ENCODE data around the gene NPC1.

NPC1 gene

DNA sequence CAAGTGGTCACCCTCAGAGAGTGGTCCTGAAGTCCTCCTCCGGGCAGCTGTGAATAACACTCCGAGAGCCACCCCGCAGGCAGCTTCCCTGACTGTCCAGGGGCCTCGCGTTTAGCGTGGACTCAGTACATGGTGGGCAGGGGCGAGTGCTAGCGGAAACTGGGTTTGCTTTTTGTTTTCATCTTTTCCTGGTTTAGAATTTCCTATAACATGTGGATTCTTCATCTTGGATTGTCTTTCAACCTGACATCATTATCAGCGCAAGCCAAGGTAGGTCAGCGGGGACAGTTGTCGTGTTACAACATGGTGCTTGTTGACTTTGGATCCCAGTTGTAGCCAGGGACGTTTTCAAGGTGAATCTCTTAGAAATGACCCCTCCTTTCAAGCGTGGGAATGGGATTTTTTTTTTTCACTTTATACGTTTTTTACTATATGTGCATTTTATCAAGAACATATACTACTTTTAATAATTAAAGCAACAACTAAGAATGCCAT is 62.0 kb downstream of the NPC1 start:
- Histone ChIP-seq H3K27ac (no peak overlapping the region), H3K4me3 (ENCODE audit: low read depth, low read length) (no peak overlapping the region), H3K36me3 (peaks cover 84% of the 10 kb centered on the region), H3K9me3 (ENCODE audit: severe bottlenecking) (no peaks in the 10 kb centered on the region), H3K27me3 (ENCODE audit: insufficient read depth, low read depth, severe bottlenecking) (no peaks in the 10 kb centered on the region)
- DNase-seq, result no peak
- TF ChIP-seq, protein P1, sequence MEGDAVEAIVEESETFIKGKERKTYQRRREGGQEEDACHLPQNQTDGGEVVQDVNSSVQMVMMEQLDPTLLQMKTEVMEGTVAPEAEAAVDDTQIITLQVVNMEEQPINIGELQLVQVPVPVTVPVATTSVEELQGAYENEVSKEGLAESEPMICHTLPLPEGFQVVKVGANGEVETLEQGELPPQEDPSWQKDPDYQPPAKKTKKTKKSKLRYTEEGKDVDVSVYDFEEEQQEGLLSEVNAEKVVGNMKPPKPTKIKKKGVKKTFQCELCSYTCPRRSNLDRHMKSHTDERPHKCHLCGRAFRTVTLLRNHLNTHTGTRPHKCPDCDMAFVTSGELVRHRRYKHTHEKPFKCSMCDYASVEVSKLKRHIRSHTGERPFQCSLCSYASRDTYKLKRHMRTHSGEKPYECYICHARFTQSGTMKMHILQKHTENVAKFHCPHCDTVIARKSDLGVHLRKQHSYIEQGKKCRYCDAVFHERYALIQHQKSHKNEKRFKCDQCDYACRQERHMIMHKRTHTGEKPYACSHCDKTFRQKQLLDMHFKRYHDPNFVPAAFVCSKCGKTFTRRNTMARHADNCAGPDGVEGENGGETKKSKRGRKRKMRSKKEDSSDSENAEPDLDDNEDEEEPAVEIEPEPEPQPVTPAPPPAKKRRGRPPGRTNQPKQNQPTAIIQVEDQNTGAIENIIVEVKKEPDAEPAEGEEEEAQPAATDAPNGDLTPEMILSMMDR (IDR thresholded peaks at IDR 0.05; ENCODE audit: low read depth, low read length), result no peak

DNA sequence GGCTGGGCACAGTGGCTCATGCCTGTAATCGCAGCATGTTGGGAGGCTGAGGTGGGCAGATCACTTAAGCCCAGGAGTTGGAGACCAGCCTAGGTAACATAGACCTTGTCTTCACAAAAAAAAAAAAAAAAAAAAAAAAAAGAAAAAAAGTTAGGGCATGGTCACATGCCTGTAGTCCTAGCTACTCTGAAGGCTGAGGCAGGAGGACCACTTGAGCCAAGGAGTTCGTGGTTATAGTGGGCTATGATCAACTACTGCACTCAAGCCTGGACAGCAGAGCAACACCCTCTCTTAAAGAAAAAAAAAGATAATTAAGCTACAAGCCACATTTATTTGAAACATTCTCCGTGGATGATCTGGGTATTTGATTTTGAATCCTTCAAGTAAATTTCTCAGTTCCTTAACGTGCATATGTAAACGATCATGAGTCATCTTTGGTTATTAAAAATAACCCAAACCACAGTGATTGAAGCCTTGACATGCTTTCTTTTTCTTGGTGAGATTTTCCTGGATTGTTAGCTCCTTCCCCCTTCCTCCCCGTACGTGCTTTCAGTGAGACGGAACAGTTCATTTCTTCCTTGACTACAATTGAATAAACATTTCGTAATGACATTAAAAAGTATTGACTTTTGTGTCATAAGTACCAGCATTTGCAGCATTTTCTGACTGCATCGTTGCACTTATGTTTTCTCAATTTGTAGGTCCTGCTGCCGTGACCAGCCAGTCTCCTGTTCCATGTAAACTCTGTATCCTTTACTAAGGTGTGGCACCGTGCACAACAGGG is 62.7 kb downstream of the NPC1 start:
- Histone ChIP-seq H3K36me3 (peaks cover 86% of the 10 kb centered on the region), H3K4me3 (ENCODE audit: low read depth, low read length) (no peak overlapping the region), H3K27ac (no peak overlapping the region), H3K27me3 (ENCODE audit: insufficient read depth, low read depth, severe bottlenecking) (no peaks in the 10 kb centered on the region), H3K9me3 (ENCODE audit: severe bottlenecking) (no peaks in the 10 kb centered on the region)
- DNase-seq, result no peak
- TF ChIP-seq, protein P1 (IDR thresholded peaks at IDR 0.05; ENCODE audit: low read depth, low read length), result no peak

DNA sequence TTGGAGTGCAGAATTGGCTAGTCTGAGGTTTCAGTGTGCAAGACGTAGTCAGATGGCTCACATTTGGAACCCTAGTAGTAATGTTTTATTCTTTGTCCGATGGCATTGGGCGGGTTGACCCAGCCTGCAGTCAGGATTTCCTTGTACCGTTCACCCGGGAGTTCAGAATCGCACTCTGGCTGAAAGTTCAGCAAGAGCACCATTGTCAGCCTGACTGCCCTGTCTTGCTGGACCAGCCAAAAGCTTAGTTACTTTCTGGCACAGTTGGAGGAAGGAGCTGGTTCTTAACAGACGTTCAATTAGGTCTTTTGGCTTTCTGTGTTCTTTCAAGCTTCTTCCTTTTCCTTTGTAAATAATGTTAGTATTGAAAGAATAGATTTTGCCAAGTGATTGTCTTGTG is 64.4 kb downstream of the NPC1 start:
- Histone ChIP-seq H3K9me3 (ENCODE audit: severe bottlenecking) (no peaks in the 10 kb centered on the region), H3K4me3 (ENCODE audit: low read depth, low read length) (no peak overlapping the region), H3K36me3 (peaks cover 80% of the 10 kb centered on the region), H3K27me3 (ENCODE audit: insufficient read depth, low read depth, severe bottlenecking) (no peaks in the 10 kb centered on the region), H3K27ac (no peak overlapping the region)
- DNase-seq, result no peak
- TF ChIP-seq, protein P1 (IDR thresholded peaks at IDR 0.05; ENCODE audit: low read depth, low read length), result no peak

DNA sequence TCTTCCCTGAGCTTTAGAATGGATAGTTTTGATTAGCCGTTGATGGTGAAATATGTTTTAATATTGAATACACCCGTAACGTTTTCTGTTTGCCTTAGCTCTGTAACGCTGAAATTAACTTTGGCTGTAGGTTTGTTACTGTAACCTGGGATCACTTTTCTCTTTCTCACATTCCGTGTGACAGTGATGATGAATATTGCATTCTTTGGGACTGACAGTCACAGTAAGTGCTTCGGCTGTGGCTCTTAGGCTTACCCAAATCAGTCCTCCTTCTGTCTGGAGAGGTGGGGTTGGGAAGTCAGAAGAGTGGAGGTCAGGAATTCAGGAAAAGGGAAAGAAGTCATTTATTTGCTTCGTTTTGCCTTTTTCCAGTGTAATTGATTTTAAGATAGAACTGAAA is 65.0 kb downstream of the NPC1 start:
- Histone ChIP-seq H3K27ac (no peak overlapping the region), H3K36me3 (peaks cover 79% of the 10 kb centered on the region), H3K9me3 (ENCODE audit: severe bottlenecking) (no peaks in the 10 kb centered on the region), H3K4me3 (ENCODE audit: low read depth, low read length) (no peak overlapping the region), H3K27me3 (ENCODE audit: insufficient read depth, low read depth, severe bottlenecking) (no peaks in the 10 kb centered on the region)
- TF ChIP-seq, protein P1 (IDR thresholded peaks at IDR 0.05; ENCODE audit: low read depth, low read length), result no peak
- DNase-seq, result no peak

DNA sequence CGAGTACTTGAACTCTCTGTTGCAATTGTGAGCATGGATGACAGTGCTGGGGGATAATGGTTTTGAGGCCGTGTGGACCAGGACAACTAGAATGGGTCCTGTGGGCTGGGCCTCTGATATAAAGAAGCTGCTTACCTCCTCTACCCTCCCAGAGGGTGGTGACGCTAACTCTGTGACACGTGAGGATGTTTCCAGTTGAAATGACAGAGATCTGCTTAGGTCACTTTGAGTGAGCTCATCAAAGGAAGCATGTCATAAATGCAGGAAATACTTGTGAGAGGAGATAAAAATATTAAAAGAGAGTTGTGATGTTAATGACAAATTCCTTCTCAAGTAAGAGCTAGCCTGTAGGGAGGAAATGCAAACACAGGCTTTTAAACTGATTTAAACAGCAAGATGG is 66.6 kb downstream of the NPC1 start:
- H3K9me3 ChIP-seq (ENCODE audit: severe bottlenecking), result no peaks in the 10 kb centered on the region
- TF ChIP-seq, protein P1 (IDR thresholded peaks at IDR 0.05; ENCODE audit: low read depth, low read length), result no peak
- H3K36me3 ChIP-seq, result peaks cover 75% of the 10 kb centered on the region
- H3K27me3 ChIP-seq (ENCODE audit: insufficient read depth, low read depth, severe bottlenecking), result no peaks in the 10 kb centered on the region
- no peak for DNase-seq
- H3K4me3 ChIP-seq (ENCODE audit: low read depth, low read length), result no peak overlapping the region
- no peak overlapping the region for H3K27ac ChIP-seq
